ENCODE data around the gene ABCA5. TPM values are rescaled to one million over a fixed set of nuclear protein-coding genes. Genes with fewer than 3 reads are reported as not detected.

ABCA5 gene
- total and polyA plus RNA-seq, 7 donors: 8.7 to 81.5 (median 54.9) TPM

DNA sequence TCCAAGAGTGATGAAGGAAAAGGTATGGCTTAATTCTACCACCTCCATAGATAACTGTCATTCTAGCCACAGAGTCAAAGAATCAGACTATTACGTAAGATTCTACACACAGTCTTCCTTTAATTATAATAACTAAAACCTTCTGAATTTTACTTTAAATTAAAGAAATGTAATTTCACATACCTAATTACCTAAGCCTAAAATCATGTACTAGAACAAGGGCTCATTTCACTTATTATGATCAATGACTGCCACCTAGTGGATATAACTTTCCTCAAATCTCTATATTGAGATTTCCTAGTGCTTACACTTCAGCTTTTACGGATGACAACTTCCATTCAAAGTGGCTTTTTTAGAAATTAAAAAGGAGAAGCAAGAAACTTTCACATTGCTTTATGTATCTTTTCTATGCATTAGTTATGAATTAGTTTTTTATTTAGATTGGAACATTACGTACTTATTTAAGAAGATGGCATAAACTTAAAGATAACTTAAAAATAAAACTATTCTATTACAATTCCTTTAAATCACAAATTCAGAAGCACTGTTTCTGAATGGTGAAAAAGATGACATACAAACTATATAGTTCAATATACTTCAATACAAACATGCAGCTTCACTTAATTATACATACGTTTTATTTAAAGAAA, 80.1 kb downstream of the ABCA5 start:
- peaks cover 0 to 95% of the 10 kb centered on the region in 2 donors for H3K36me3 ChIP-seq (ENCODE audit: insufficient read depth in 1 of 2, low read depth in 1 of 2)
- H3K4me1 ChIP-seq: no peaks in the 10 kb centered on the region
- H3K9me3 ChIP-seq: no peaks in the 10 kb centered on the region
- H3K27ac ChIP-seq: no peak overlapping the region
- H3K4me3 ChIP-seq: no peak overlapping the region
- intact Hi-C loops (cut with DNase I): loop anchor here in 1 of 2 donors (10.0 kb wide), 1 partner anchor 722 kb away; no protein-coding TSS in a partner anchor
- 70 to 76% (median 73%) methylated on average over 4 of the region's 4 CpGs for WGBS, 3 donors
- DNase-seq: no peak
- TF ChIP-seq, protein P1, sequence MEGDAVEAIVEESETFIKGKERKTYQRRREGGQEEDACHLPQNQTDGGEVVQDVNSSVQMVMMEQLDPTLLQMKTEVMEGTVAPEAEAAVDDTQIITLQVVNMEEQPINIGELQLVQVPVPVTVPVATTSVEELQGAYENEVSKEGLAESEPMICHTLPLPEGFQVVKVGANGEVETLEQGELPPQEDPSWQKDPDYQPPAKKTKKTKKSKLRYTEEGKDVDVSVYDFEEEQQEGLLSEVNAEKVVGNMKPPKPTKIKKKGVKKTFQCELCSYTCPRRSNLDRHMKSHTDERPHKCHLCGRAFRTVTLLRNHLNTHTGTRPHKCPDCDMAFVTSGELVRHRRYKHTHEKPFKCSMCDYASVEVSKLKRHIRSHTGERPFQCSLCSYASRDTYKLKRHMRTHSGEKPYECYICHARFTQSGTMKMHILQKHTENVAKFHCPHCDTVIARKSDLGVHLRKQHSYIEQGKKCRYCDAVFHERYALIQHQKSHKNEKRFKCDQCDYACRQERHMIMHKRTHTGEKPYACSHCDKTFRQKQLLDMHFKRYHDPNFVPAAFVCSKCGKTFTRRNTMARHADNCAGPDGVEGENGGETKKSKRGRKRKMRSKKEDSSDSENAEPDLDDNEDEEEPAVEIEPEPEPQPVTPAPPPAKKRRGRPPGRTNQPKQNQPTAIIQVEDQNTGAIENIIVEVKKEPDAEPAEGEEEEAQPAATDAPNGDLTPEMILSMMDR (IDR thresholded peaks at IDR 0.05): peak; percentile 62
- ATAC-seq: peak in 2 of 4 donors; percentile 60 to 72
- H3K27me3 ChIP-seq (ENCODE audit: insufficient read depth in 3 of 3, low read length in 2 of 3): no peaks in the 10 kb centered on the region

DNA sequence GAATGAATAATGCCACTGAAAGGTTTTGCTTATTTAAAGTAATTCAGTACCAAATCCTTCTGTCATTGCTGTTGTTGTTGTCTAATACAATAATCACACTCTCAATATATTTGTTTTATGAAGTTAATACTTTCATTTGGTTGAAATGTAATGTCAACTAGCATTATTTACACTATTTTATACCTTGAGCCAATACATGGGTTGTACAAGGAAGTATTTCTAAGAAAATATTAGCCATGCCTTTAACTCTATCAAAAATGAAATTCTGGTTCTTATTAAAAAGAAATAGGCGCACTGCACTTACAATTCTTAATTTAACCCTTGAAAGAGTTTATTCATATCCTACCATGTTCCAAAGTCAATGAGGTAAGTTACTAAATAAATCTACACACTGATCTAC, 80.7 kb downstream of the ABCA5 start:
- no peaks in the 10 kb centered on the region for H3K9me3 ChIP-seq
- no peak overlapping the region for H3K27ac ChIP-seq
- TF ChIP-seq, protein P1 (IDR thresholded peaks at IDR 0.05): no peak
- intact Hi-C loops (cut with DNase I): loop anchor here in 1 of 2 donors (10.0 kb wide), 1 partner anchor 721 kb away; no protein-coding TSS in a partner anchor
- no peak overlapping the region for H3K4me3 ChIP-seq
- DNase-seq: no peak
- H3K4me1 ChIP-seq: no peaks in the 10 kb centered on the region
- ATAC-seq: no peak
- H3K27me3 ChIP-seq (ENCODE audit: insufficient read depth in 3 of 3, low read length in 2 of 3): no peaks in the 10 kb centered on the region
- 68 to 79% (median 72%) methylated on average over 1 of the region's 1 CpG for WGBS, 3 donors
- H3K36me3 ChIP-seq (ENCODE audit: insufficient read depth in 1 of 2, low read depth in 1 of 2): peaks cover 0 to 95% of the 10 kb centered on the region in 2 donors

DNA sequence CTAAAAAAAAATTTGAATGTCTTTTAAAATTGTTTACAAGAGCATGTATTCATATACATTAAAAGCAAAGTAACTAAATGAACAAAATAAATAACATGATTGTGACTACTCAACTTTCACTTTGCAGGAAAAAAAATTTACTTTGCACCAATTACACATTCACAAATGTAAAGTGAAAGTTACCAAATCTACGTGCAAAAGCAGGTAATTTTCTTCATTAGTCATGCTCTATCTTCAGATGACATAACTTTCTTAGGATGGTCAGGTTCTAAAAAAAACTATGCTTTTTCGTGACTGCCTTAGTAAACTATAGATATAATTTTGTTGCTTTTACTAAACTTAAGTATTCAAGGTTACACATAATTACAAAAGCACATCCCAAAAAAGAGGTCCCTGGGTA, 81.3 kb downstream of the ABCA5 start:
- Histone ChIP-seq H3K4me3 (no peak overlapping the region), H3K27ac (no peak overlapping the region), H3K4me1 (no peaks in the 10 kb centered on the region), H3K36me3 (ENCODE audit: insufficient read depth in 1 of 2, low read depth in 1 of 2) (peaks cover 0 to 95% of the 10 kb centered on the region in 2 donors), H3K27me3 (ENCODE audit: insufficient read depth in 3 of 3, low read length in 2 of 3) (no peaks in the 10 kb centered on the region), H3K9me3 (no peaks in the 10 kb centered on the region)
- TF ChIP-seq, protein P1 (IDR thresholded peaks at IDR 0.05): no peak
- 65 to 70% (median 68%) methylated on average over 2 of the region's 2 CpGs for WGBS, 3 donors
- intact Hi-C loops (cut with DNase I): loop anchor here in 1 of 2 donors (10.0 kb wide), 1 partner anchor 721 kb away; no protein-coding TSS in a partner anchor
- no peak for ATAC-seq
- DNase-seq: no peak

DNA sequence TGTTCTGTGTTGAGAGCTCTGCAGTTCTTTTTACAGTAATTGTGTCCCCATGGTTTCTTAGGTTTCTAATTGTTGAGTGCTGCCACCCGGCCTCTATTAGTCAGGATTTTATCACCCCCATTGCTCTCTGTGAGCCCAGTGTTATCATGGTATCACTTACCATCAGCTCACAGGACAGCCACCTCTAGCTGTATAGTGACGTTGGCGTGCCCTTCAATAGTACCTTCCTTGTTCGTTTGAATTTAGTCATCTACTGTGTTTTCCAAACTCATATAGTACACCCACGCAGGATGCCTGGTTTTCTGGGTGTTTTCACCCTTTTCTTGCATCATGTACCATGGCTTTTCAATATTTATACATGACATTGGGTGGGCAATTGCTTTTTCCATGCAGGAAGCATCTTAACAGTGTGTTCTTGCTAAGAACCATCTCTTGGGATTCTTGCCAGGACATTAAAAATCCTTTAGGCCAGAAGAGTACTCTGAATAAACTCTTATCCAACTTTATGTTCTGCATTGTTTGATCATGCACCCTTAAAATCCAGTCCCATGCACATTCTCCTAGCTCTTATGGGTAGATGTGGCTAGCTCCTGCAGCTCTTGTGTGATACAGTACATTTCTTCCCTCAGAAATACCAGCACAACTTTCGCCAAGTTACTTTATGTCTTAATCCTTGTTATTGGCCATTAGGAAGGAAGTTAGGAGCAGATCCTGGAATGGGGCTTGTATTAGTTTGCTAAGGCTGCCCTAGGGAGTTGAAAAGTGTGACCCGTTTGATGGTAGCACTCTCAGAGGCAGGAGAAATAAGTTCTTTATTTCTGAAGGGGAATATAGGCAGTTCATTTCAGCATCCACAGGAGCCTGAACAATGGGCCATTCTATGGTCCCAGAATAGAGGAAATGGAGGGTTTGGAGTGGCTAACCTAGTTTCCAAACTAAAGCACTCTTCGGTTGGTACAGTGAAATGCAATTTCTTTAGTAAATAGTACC, 87.0 kb downstream of the ABCA5 start:
- 86 to 92% (median 91%) methylated on average over 8 of the region's 8 CpGs for WGBS, 3 donors
- Histone ChIP-seq H3K4me1 (no peaks in the 10 kb centered on the region), H3K4me3 (no peak overlapping the region), H3K27me3 (ENCODE audit: insufficient read depth in 3 of 3, low read length in 2 of 3) (no peaks in the 10 kb centered on the region), H3K36me3 (ENCODE audit: insufficient read depth in 1 of 2, low read depth in 1 of 2) (peaks cover 0 to 66% of the 10 kb centered on the region in 2 donors), H3K9me3 (no peaks in the 10 kb centered on the region), H3K27ac (no peak overlapping the region)
- TF ChIP-seq, protein P1 (IDR thresholded peaks at IDR 0.05): no peak
- DNase-seq (no peak), ATAC-seq (no peak)
- intact Hi-C loops (cut with DNase I): loop anchor here (5.0 to 10.0 kb wide), 3 partner anchors 463 to 715 kb away; no protein-coding TSS in a partner anchor
